Measurements from ENCODE around the gene MPL.

GRCh38 chr1:43363283-43363934 is 25.8 kb downstream of the MPL start:
- TF ChIP-seq CTCF (IDR thresholded peaks at IDR 0.05) (no peak), POLR2A (IDR thresholded peaks at IDR 0.05) (no peak), POLR2AphosphoS5 (IDR thresholded peaks at IDR 0.05) (no peak), EP300 (IDR thresholded peaks at IDR 0.05) (no peak)
